ENCODE measurements around the gene SYT11. TPM values are rescaled to one million over a fixed set of nuclear protein-coding genes. Genes with fewer than 3 reads are reported as not detected.

The SYT11 gene
- total RNA-seq, 1 donor from 2014 or later, result 22.3 TPM

DNA sequence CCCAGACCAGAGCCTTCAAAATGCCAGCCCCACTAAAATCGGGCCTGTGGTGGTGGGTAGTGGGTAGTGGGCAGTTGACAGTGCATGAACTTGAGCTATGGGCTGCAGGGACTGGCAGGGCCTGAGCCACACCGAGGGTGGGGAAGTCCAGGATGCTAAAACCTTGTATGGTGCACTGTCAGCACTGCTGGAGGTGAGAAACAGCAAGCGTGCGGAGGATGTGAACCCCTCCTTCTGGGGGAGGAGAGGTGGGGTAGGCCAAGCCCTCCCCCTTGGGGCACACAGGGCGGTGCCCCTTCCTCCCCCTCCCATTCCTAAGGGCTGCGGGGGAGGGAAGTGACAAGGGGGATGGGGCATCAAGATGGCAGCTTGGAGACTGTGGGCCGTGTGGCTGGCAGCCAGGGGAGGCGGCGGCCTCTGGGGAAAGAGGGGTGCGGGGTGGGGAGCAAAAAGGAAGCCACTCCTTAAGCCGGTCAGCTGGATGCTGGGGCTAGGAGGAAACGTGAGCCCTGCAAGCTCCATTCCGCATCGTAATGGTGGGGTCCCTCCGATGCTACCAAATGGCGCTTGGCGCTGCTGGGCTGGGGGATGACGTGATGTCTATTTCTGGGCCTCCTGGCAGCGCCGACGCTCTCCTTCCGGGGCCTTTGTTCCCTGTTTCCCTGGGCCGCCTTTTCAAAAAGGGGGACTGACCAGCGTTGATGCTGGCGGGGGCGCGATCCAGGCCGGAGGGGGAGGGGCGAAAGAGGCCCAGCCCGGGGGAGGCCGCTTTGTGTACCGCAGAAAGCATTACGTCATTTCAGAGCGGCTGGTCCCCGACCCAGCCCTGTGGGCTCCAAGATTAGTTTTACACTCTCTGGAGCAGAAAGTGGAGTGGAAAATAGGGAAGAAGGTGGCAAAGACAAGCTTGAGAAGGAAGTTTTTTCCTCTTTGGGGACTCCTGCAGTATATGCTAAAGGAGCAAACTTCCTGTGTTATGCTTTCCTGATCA, 809 bp downstream of the SYT11 start:
- H3K4me1 ChIP-seq (ENCODE audit: insufficient read depth, low read length), result peaks cover 14% of the 10 kb centered on the region
- TF ChIP-seq, protein P1, sequence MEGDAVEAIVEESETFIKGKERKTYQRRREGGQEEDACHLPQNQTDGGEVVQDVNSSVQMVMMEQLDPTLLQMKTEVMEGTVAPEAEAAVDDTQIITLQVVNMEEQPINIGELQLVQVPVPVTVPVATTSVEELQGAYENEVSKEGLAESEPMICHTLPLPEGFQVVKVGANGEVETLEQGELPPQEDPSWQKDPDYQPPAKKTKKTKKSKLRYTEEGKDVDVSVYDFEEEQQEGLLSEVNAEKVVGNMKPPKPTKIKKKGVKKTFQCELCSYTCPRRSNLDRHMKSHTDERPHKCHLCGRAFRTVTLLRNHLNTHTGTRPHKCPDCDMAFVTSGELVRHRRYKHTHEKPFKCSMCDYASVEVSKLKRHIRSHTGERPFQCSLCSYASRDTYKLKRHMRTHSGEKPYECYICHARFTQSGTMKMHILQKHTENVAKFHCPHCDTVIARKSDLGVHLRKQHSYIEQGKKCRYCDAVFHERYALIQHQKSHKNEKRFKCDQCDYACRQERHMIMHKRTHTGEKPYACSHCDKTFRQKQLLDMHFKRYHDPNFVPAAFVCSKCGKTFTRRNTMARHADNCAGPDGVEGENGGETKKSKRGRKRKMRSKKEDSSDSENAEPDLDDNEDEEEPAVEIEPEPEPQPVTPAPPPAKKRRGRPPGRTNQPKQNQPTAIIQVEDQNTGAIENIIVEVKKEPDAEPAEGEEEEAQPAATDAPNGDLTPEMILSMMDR (IDR thresholded peaks at IDR 0.05; ENCODE audit: insufficient read depth, low read depth, low read length), result no peak
- no peak for TF ChIP-seq EZH2 (IDR thresholded peaks at IDR 0.05; ENCODE audit: insufficient read depth, low read length)

DNA sequence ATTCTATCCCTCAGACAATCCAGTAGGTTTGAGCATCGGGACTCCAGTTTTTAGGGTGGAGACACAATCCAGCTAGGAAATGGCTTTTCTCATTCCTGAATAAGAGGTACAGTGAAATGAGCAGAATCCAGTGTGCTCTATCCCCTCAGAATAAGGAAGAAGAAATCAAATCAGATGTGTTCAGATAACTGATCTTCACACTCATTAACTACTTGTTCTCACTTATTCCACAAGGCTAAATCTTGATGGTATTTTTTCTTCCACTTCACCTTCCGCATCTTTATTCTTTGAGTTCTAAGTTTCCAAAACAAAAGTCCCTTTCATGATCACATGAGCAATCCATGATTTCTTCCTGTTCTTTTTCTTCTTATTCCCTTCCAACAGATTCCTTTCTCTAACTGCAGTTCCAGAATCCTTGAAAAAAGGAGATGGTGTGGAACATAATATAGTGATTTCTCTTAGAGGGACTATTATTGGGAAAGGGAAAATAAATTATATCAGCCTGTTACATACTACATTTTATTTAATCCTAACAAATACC, 1.7 kb downstream of the SYT11 start:
- no peak for FAIRE-seq
- H3K9ac ChIP-seq (ENCODE audit: low read length), result peak overlapping the region; percentile 90

More for the DNA sequence above, 809 bp downstream of the SYT11 start:
- Histone ChIP-seq H3K27ac (ENCODE audit: low read depth, low read length) (peak overlapping the region; percentile 96), H3K36me3 (ENCODE audit: insufficient read depth, low read length) (no peaks in the 10 kb centered on the region), H3K27me3 (ENCODE audit: insufficient read depth, low read length) (no peaks in the 10 kb centered on the region), H3K9me3 (ENCODE audit: insufficient read depth, low read depth, low read length) (no peaks in the 10 kb centered on the region), H3K4me2 (ENCODE audit: low read length) (peak overlapping the region; percentile 85), H2AFZ (ENCODE audit: low read depth, low read length) (peak overlapping the region; percentile 84), H3K4me3 (ENCODE audit: insufficient read depth, low read depth, low read length) (peak overlapping the region; percentile 53), H3K79me2 (ENCODE audit: insufficient read depth, low read length) (peaks cover 26% of the 10 kb centered on the region), H4K20me1 (ENCODE audit: insufficient read depth, low read length) (no peaks in the 10 kb centered on the region), H3K9ac (ENCODE audit: low read length) (peak overlapping the region; percentile 90)
- no peaks in the 10 kb centered on the region for H3K27me3 Mint-ChIP-seq (ENCODE audit: low read depth, unreplicated experiment)
- peaks cover 12% of the 10 kb centered on the region for H3K4me1 Mint-ChIP-seq (ENCODE audit: low read depth, unreplicated experiment)
- H3K4me3 Mint-ChIP-seq (ENCODE audit: unreplicated experiment), result peak overlapping the region; percentile 86
- DNase-seq (ENCODE audit: low read depth) (peak; percentile 77), FAIRE-seq (no peak)
- no peaks in the 10 kb centered on the region for H3K9me3 Mint-ChIP-seq (ENCODE audit: unreplicated experiment)
- H3K27ac Mint-ChIP-seq (ENCODE audit: unreplicated experiment), result peak overlapping the region; percentile 84
- no peaks in the 10 kb centered on the region for H3K36me3 Mint-ChIP-seq (ENCODE audit: low read depth, unreplicated experiment)

More for the DNA sequence above, 1.7 kb downstream of the SYT11 start:
- Mint-ChIP-seq H3K27ac (ENCODE audit: unreplicated experiment) (peak overlapping the region; percentile 84), H3K9me3 (ENCODE audit: unreplicated experiment) (no peaks in the 10 kb centered on the region), H3K4me3 (ENCODE audit: unreplicated experiment) (peak overlapping the region; percentile 86), H3K4me1 (ENCODE audit: low read depth, unreplicated experiment) (peaks cover 10% of the 10 kb centered on the region), H3K36me3 (ENCODE audit: low read depth, unreplicated experiment) (no peaks in the 10 kb centered on the region), H3K27me3 (ENCODE audit: low read depth, unreplicated experiment) (no peaks in the 10 kb centered on the region)
- H3K36me3 ChIP-seq (ENCODE audit: insufficient read depth, low read length), result no peaks in the 10 kb centered on the region
- no peaks in the 10 kb centered on the region for H3K27me3 ChIP-seq (ENCODE audit: insufficient read depth, low read length)
- peak overlapping the region; percentile 84 for H2AFZ ChIP-seq (ENCODE audit: low read depth, low read length)
- H3K9me3 ChIP-seq (ENCODE audit: insufficient read depth, low read depth, low read length), result no peaks in the 10 kb centered on the region
- TF ChIP-seq, protein P1 (IDR thresholded peaks at IDR 0.05; ENCODE audit: insufficient read depth, low read depth, low read length), result no peak
- TF ChIP-seq EZH2 (IDR thresholded peaks at IDR 0.05; ENCODE audit: insufficient read depth, low read length), result no peak
- H4K20me1 ChIP-seq (ENCODE audit: insufficient read depth, low read length), result no peaks in the 10 kb centered on the region
- no peak for DNase-seq (ENCODE audit: low read depth)
- peaks cover 14% of the 10 kb centered on the region for H3K4me1 ChIP-seq (ENCODE audit: insufficient read depth, low read length)
- peaks cover 17% of the 10 kb centered on the region for H3K79me2 ChIP-seq (ENCODE audit: insufficient read depth, low read length)
- peak overlapping the region; percentile 53 for H3K4me3 ChIP-seq (ENCODE audit: insufficient read depth, low read depth, low read length)
- H3K4me2 ChIP-seq (ENCODE audit: low read length), result peak overlapping the region; percentile 85
- H3K27ac ChIP-seq (ENCODE audit: low read depth, low read length), result peak overlapping the region; percentile 96

Data from astrocyte (in vitro differentiated cells and primary cell).